Liver (tissue), 5 donors: ENCODE data around the gene ARL17A. TPM values are rescaled to one million over a fixed set of nuclear protein-coding genes. Genes with fewer than 3 reads are reported as not detected.

Experiments
- polyA plus RNA-seq, 2 donors: library from polyadenylated mRNA; stranded (reverse) in 1 of 2; unstranded in 1 of 2; fragments of 200-250 nt in 1 of 2; fragments of >200 nt in 1 of 2; fragmentation: Nextera tagmentation in 1 of 2; extraction: Ambion mirVana in 1 of 2; gene quantifications; one replicate each; pipeline versions ENCODE4 v1.2.1 to v1.2.3, GENCODE V29; 2013 to 2015
- small RNA-seq: library from RNA; depleted of rRNA; stranded (forward); fragments of <200 nt; gene quantifications from one replicate; pipeline ENCODE3, GENCODE V24; 2014
- total RNA-seq, 2 donors: library from RNA; depleted of rRNA; stranded (reverse); fragments of >200 nt; gene quantifications; one replicate each; pipeline ENCODE4 v1.2.3, GENCODE V29; 2014
- donor health status: healthy.
- donor health status: healthy.
- donor health status: healthy.

The ARL17A gene
- total and polyA plus RNA-seq, 4 donors, result 1.2 to 7.8 (median 5.5) TPM

Small RNA genes within 50 kb of the gene (small RNA-seq; reads per million reads assigned to genes)
- gene RN7SL199P, result not detected

Other genes with a start within 250 kb of the ARL17A start
- gene ARL17B, start 217.9 kb downstream of the ARL17A start, total RNA-seq, result 1 to 10 TPM; 1.9 to 6.7 TPM
- gene ARL17B, start 217.9 kb downstream of the ARL17A start, polyA plus RNA-seq, result 1 to 10 TPM; 3.0 to 8.7 TPM
- 1 to 10 TPM; 2.2 to 5.7 TPM for gene LRRC37A2, start 67.2 kb downstream of the ARL17A start, total RNA-seq
- gene LRRC37A2, start 67.2 kb downstream of the ARL17A start, polyA plus RNA-seq, result 1 to 10 TPM in 1 of 2 donors, under 1 TPM in 1; 0.67 to 5.0 TPM
- gene NSF, start 11.0 kb upstream of the ARL17A start, total RNA-seq, result 10 to 100 TPM; 18.3 to 24.0 TPM
- gene NSF, start 11.0 kb upstream of the ARL17A start, polyA plus RNA-seq, result 10 to 100 TPM in 1 of 2 donors, 1 to 10 TPM in 1; 7.5 to 12.4 TPM
- gene WNT3, start 239.0 kb upstream of the ARL17A start, total RNA-seq, result 1 to 10 TPM in 1 of 2 donors, under 1 TPM in 1; 0.19 to 4.3 TPM
- gene WNT3, start 239.0 kb upstream of the ARL17A start, polyA plus RNA-seq, result 1 to 10 TPM; 2.1 to 3.3 TPM